ENCODE measurements around the gene ABCD1.

- TF ChIP-seq CTCF (IDR thresholded peaks at IDR 0.05) (no peak), POLR2A (IDR thresholded peaks at IDR 0.05) (no peak)
These were observed 38.0 kb downstream of the ABCD1 start for GRCh38 chrX:153762626-153763173.
